Gastroesophageal sphincter (tissue), 3 donors: ENCODE results near the gene RASL10B.

Experiments used
- CTCF ChIP-seq, 4 experiments: fragments of 200-600 bp in 2 of 4; fragments of 450-650 bp in 2 of 4; sonication (generic) in 1 of 4; IDR thresholded peaks; one replicate each; pipeline ENCODE4 v1.5.1; 2017 to 2019; ENCODE audit warnings: antibody characterized with exemption in 4 of 4, mild to moderate bottlenecking in 2 of 4, moderate library complexity in 2 of 4
- EP300 ChIP-seq: sonication (generic); formaldehyde crosslinking; IDR thresholded peaks from one replicate; pipeline ENCODE4 v1.6.1; 2017; ENCODE audit warnings: antibody characterized with exemption, mild to moderate bottlenecking
- POLR2A ChIP-seq, 2 donors: fragments of 450-650 bp; IDR thresholded peaks; one replicate each; pipeline ENCODE4 v1.6.1; 2017; ENCODE audit warnings: antibody characterized with exemption in 2 of 2, mild to moderate bottlenecking in 2 of 2, moderate library complexity in 1 of 2
- POLR2AphosphoS5 ChIP-seq: sonication (generic); formaldehyde crosslinking; IDR thresholded peaks from one replicate; pipeline ENCODE4 v1.6.1; 2017; ENCODE audit warnings: antibody characterized with exemption

GRCh38 chr17:35778641-35779196 lies 47.3 kb downstream of the RASL10B start:
- no peak for TF ChIP-seq CTCF (IDR thresholded peaks at IDR 0.05)
- TF ChIP-seq EP300, result no peak
- TF ChIP-seq POLR2A (IDR thresholded peaks at IDR 0.05), result no peak
- TF ChIP-seq POLR2AphosphoS5, result no peak
